Amniotic stem cell (primary cell): Measurements from ENCODE around the gene SMIM10L2A.
"Not testable (repeated sequence)": the region's sequence is repeated elsewhere in the genome, so short reads cannot be mapped to it uniquely, and the experiment has no call there.

Experiments used
- DNase-seq: peaks from one replicate; lab custom pipeline; 2025; lab: John Stamatoyannopoulos, UW

Gene SMIM10L2A

GRCh38 chrX:135421932-135422809, at the start of gene SMIM10L2A:
Gene SMIM10L2A (plus strand): TSS chrX:135421944. CDS start chrX:135422132, 188 bp downstream.
- DNase-seq = no peak

- no peak for DNase-seq
Measured at GRCh38 chrX:135373357-135373756, 48.4 kb upstream of the SMIM10L2A start.

GRCh38 chrX:135382260-135382659, 39.5 kb upstream of the SMIM10L2A start:
- no peak for DNase-seq

GRCh38 chrX:135383249-135383648, 38.5 kb upstream of the SMIM10L2A start:
- DNase-seq = no peak

GRCh38 chrX:135384161-135384836, 37.4 kb upstream of the SMIM10L2A start:
- DNase-seq = no peak

- DNase-seq = no peak
Measured at GRCh38 chrX:135388841-135389240, 32.9 kb upstream of the SMIM10L2A start.

- DNase-seq = no peak
Measured at GRCh38 chrX:135389243-135389642, 32.5 kb upstream of the SMIM10L2A start.

- no peak for DNase-seq
Measured at GRCh38 chrX:135389717-135390116, 32.0 kb upstream of the SMIM10L2A start.

GRCh38 chrX:135391734-135392133, 30.0 kb upstream of the SMIM10L2A start:
- DNase-seq = no peak

GRCh38 chrX:135393051-135393450, 28.7 kb upstream of the SMIM10L2A start:
- DNase-seq = no peak

- no peak for DNase-seq
Measured at GRCh38 chrX:135395064-135395463, 26.7 kb upstream of the SMIM10L2A start.

- DNase-seq = no peak
Measured at GRCh38 chrX:135396109-135396508, 25.6 kb upstream of the SMIM10L2A start.

- no peak for DNase-seq
Measured at GRCh38 chrX:135396566-135396965, 25.2 kb upstream of the SMIM10L2A start.

GRCh38 chrX:135397652-135398051, 24.1 kb upstream of the SMIM10L2A start:
- no peak for DNase-seq

GRCh38 chrX:135403374-135403773, 18.4 kb upstream of the SMIM10L2A start:
- no peak for DNase-seq

- DNase-seq = not testable (repeated sequence)
Measured at GRCh38 chrX:135406428-135406827, 15.3 kb upstream of the SMIM10L2A start.

- no peak for DNase-seq
Measured at GRCh38 chrX:135408794-135409193, 12.9 kb upstream of the SMIM10L2A start.

- DNase-seq = no peak
Measured at GRCh38 chrX:135410861-135411627, 10.7 kb upstream of the SMIM10L2A start.

GRCh38 chrX:135411893-135412292, 9.9 kb upstream of the SMIM10L2A start:
- no peak for DNase-seq

- no peak for DNase-seq
Measured at GRCh38 chrX:135416546-135416945, 5.2 kb upstream of the SMIM10L2A start.

- no peak for DNase-seq
Measured at GRCh38 chrX:135420831-135421230, 913 bp upstream of the SMIM10L2A start.

- DNase-seq = no peak
Measured at GRCh38 chrX:135421537-135421931, 210 bp upstream of the SMIM10L2A start.

- not testable (repeated sequence) for DNase-seq
Measured at GRCh38 chrX:135422810-135423168, 1.0 kb downstream of the SMIM10L2A start.
